A549 (cell line): ENCODE data around the gene CDK9. TPM values are rescaled to one million over a fixed set of nuclear protein-coding genes. Genes with fewer than 3 reads are reported as not detected.
A peak's percentile ranks its signal among the peaks of the same experiment; 100 is the strongest.
"Not testable (repeated sequence)": the region's sequence is repeated elsewhere in the genome, so short reads cannot be mapped to it uniquely, and the experiment has no call there.

Experiments
- ATAC-seq, 2 experiments: fragments of 200-7000 bp in 1 of 2; fragments of >200 bp in 1 of 2; cut with Nextera tagmentation in 1 of 2; cut with Tn5 transposase in 1 of 2; 3 replicates each; pipeline versions ENCODE4 v1.8.0 to v1.9.1; 2018 to 2020; ENCODE audit warnings: mild to moderate bottlenecking in 1 of 2, moderate library complexity in 1 of 2
- CTCF ChIA-PET: fragments of 300-600 bp; sonication (Branson Sonifier 250); formaldehyde crosslinking; extraction: SDS; loops from one replicate; lab custom pipeline; 2021; ENCODE audit warnings: antibody characterized with exemption, inconsistent platforms; lab: Yijun Ruan, JAX
- POLR2A ChIA-PET: fragments of 350-600 bp; formaldehyde crosslinking; extraction: SDS; loops from one replicate; lab custom pipeline; 2021; ENCODE audit warnings: antibody characterized with exemption, inconsistent platforms; lab: Yijun Ruan, JAX
- DNase-seq, 2 experiments: peaks; one replicate each; pipeline versions ENCODE4 v3.0.0 to v3.0.0-alpha.2; 2011 to 2016; ENCODE audit warnings: low read depth in 1 of 2, low spot score in 1 of 2
- FAIRE-seq: peaks from 2 replicates; lab custom pipeline; 2011; peaks lifted over from hg19 to GRCh38; lab: Jason Lieb, UNC
- H3K27ac ChIP-seq, 2 experiments: fragments of >200 bp; sonication (Bioruptor Twin); formaldehyde crosslinking; 3 replicates each; pipeline ENCODE4 v1.5.1; 2016 to 2017
- H3K4me1 ChIP-seq: fragments of >200 bp; sonication (Bioruptor Twin); formaldehyde crosslinking; 3 replicates; pipeline ENCODE4 v1.6.1; 2016
- H3K4me2 ChIP-seq: fragments of >200 bp; sonication (Bioruptor Twin); formaldehyde crosslinking; 3 replicates; pipeline ENCODE4 v1.6.1; 2016
- H3K4me3 ChIP-seq: fragments of >200 bp; sonication (Bioruptor Twin); formaldehyde crosslinking; 3 replicates; pipeline ENCODE4 v1.5.1; 2016
- H3K9me3 ChIP-seq: fragments of >200 bp; sonication (Bioruptor Twin); formaldehyde crosslinking; 3 replicates; pipeline ENCODE4 v1.6.1; 2016
- CBX8 ChIP-seq: fragments of 200-600 bp; sonication (generic); IDR thresholded peaks from 2 replicates; pipeline ENCODE4 v1.6.1; 2016
- CHD2 ChIP-seq: fragments of 150-350 bp; IDR thresholded peaks from 2 replicates; pipeline ENCODE4 v1.6.1; 2014; ENCODE audit warnings: low read length; ENCODE audit not compliant: partially characterized antibody
- EHMT2 ChIP-seq: fragments of 200-600 bp; sonication (generic); IDR thresholded peaks from 2 replicates; pipeline ENCODE4 v1.6.1; 2016; ENCODE audit warnings: antibody characterized with exemption, low read depth, mild to moderate bottlenecking, moderate library complexity
- FOSL2 ChIP-seq, 2 experiments: fragments of 450-650 bp in 1 of 2; fragments of >200 bp in 1 of 2; sonication (Bioruptor Twin) in 1 of 2; formaldehyde crosslinking; IDR thresholded peaks; 2 replicates each; pipeline versions ENCODE4 v1.5.0 to v1.6.1; 2016 to 2020; ENCODE audit warnings: mild to moderate bottlenecking in 1 of 2, moderate library complexity in 1 of 2
- HOXA7 ChIP-seq: fragments of 250-450 bp; sonication (Bioruptor Pico); IDR thresholded peaks from 2 replicates; pipeline ENCODE4 v1.5.0; 2020; ENCODE audit warnings: mild to moderate bottlenecking, moderate library complexity
- JUN ChIP-seq, 2 experiments: fragments of >200 bp; sonication (Bioruptor Twin); formaldehyde crosslinking; IDR thresholded peaks; 2 replicates in 1 of 2; 3 replicates in 1 of 2; pipeline ENCODE4 v1.6.1; 2016 to 2017
- MAZ ChIP-seq: fragments of 150-350 bp; IDR thresholded peaks from 2 replicates; pipeline ENCODE4 v1.6.1; 2014; ENCODE audit warnings: antibody characterized with exemption, low read depth, low read length, borderline replicate concordance
- NR3C1 ChIP-seq: fragments of >200 bp; sonication (Bioruptor Twin); formaldehyde crosslinking; IDR thresholded peaks from 3 replicates; pipeline ENCODE4 v1.6.1; 2017
- PHF8 ChIP-seq: fragments of 200-600 bp; sonication (generic); IDR thresholded peaks from 2 replicates; pipeline ENCODE4 v1.6.1; 2016; ENCODE audit warnings: low read depth, mild to moderate bottlenecking, antibody characterized with exemption, moderate library complexity, borderline replicate concordance
- POLR2AphosphoS2 ChIP-seq: conservative IDR thresholded peaks from 2 replicates; pipeline ENCODE4 v1.6.1; 2012; ENCODE audit warnings: low read length, improper control_type of control experiment, inconsistent platforms
- RFX5 ChIP-seq: fragments of 450-650 bp; IDR thresholded peaks from 2 replicates; pipeline ENCODE4 v1.7.1; 2014; ENCODE audit warnings: antibody characterized with exemption, mild to moderate bottlenecking, moderate library complexity
- RNF2 ChIP-seq: fragments of 200-600 bp; sonication (generic); IDR thresholded peaks from 2 replicates; pipeline ENCODE4 v1.6.1; 2016; ENCODE audit warnings: low read depth, mild to moderate bottlenecking, antibody characterized with exemption, moderate library complexity, borderline replicate concordance
- ZC3H11A ChIP-seq: fragments of 450-650 bp; IDR thresholded peaks from 2 replicates; pipeline ENCODE4 v1.6.1; 2014; ENCODE audit warnings: antibody characterized with exemption, mild to moderate bottlenecking
- ZFP36 ChIP-seq: fragments of 450-650 bp; IDR thresholded peaks from 2 replicates; pipeline ENCODE4 v1.6.1; 2014; ENCODE audit warnings: borderline replicate concordance; ENCODE audit not compliant: partially characterized antibody
- ZSCAN20 ChIP-seq: fragments of 250-450 bp; sonication (Bioruptor Pico); IDR thresholded peaks from 2 replicates; pipeline ENCODE4 v1.8.0; 2022; ENCODE audit warnings: mild to moderate bottlenecking, moderate library complexity
- WGBS: methylation state at CpG from one replicate; pipeline ENCODE4 v1.1.6; 2017; ENCODE audit errors: missing lambda C conversion rate; 5-methylcytosine and 5-hydroxymethylcytosine counted together
- polyA plus RNA-seq, 4 experiments: library from polyadenylated mRNA; depleted of rRNA in 3 of 4; stranded (reverse); fragments of >200 nt; fragmentation: RNase III in 1 of 4; extraction: RNeasy Plus Mini Kit Qiagen cat#74134 plus additional on column Dnase treatment in 1 of 4; gene quantifications; 2 replicates in 3 of 4; 3 replicates in 1 of 4; pipeline ENCODE4 v1.2.3, GENCODE V29; 2011 to 2017
- TF ChIP-seq, protein P1 (sequence below): fragments of >200 bp; sonication (Bioruptor Twin); formaldehyde crosslinking; IDR thresholded peaks from 2 replicates; pipeline ENCODE4 v1.6.1; 2016

Gene CDK9
- polyA plus RNA-seq, 2 of the 4 experiments (the other 2 are of a cell fraction) = 43.8 to 45.7 TPM

DNA sequence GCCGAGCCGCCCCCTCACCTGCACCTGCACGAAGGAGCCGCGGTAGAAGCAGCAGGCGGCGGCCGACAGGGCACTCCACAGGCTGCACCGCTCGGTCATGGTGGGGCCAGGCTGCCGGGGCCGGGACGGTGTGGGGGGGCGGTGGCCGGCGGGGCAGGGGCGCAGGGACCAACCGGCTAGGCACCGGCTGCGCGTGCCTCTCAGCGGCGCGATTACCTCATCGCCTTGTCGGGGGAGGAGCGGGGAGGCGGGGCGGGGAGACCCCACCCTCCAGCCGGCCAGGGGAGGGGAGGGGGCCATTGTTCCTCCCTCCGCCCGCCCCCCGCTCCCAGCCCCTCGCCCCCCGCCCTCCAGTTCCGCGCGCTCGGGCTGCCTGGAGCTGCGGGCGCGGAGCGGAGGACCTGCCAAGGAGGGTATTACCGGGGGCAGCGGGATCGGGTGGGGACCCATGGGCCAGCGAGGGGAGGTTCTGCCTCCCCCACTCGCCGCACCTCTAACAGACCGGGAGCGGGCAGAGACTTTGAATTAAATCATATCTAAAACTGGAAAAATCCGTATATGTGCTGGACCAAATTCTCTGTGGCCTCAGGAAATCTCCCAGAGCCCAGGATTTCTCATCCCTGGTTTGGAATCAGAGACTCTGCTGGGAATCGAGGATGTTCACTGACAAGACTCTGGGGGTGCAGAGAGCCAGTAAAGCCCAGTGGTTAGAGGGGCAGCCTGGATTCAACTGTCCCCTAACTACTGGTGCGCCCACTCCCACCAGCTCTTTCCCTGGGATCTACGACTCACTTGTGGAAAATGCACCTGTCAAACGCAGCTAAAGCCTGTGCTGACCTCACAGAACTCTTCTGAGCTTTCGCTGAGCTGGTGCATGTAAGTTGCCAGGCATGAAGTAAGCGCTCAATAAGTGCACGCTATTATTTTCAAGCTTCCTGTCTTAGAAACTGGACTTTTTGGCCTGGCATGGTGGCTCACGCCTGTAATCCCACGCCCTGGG, 30.5 kb upstream of the CDK9 start:
- CTCF ChIA-PET = interaction anchor here (0.9 to 3.2 kb wide), 6 partner anchors 9 to 114 kb away, joined by 3 to 13 read pairs (median 7); partner anchors contain the start of gene TOR2A
- TF ChIP-seq POLR2AphosphoS2 = no peak
- TF ChIP-seq, all 56 proteins: peak for 0
- POLR2A ChIA-PET = no interaction called here
- Histone ChIP-seq H3K27ac (peak overlapping the region in 1 of 2 experiments; percentile 54; a peak in 2 of 6 replicates), H3K4me2 (peak overlapping the region; percentile 99), H3K4me3 (peak overlapping the region; percentile 45), H3K4me1 (peaks cover 14% of the 10 kb centered on the region), H3K9me3 (no peaks in the 10 kb centered on the region)
- FAIRE-seq (no peak), DNase-seq (no peak), ATAC-seq (peak; percentile 4 to 12; a peak in 1 of 6 replicates)
- 40% methylated on average over 17 of the region's 61 CpGs for WGBS

DNA sequence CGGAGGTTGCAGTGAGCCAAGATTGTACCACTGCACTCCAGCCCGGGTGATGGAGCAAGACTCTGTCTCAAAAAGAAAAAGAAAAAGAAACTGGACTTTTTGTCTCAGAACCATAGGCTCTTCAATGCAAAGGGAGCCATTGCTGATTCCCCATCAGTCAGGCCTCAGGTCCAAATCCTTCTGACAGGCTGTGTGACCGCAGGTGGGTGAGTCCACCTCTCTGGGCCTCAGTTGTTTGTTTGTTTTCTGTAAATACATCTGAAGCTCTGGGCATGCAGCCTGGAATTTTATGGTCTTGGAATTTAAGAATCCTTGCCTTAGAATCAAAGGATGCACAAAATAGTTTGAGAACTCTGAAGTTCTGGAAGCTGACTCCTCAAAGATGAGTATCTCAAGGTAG, 29.6 kb upstream of the CDK9 start:
- TF ChIP-seq NR3C1 (no peak), ZC3H11A (no peak), ZFP36 (peak; percentile 13), HOXA7 (CRISPR knock-in tag) (no peak), ZSCAN20 (CRISPR knock-in tag) (no peak)
- Histone ChIP-seq H3K4me1 (peaks cover 14% of the 10 kb centered on the region), H3K4me2 (no peak overlapping the region), H3K27ac (no peak overlapping the region), H3K4me3 (no peak overlapping the region), H3K9me3 (no peaks in the 10 kb centered on the region)
- ATAC-seq = no peak
- POLR2A ChIA-PET = interaction anchor here (0.6 to 0.7 kb wide), 2 partner anchors 37 to 52 kb away, joined by 3 to 4 read pairs; no protein-coding TSS in a partner anchor
- no peak for DNase-seq
- no peak for FAIRE-seq
- CTCF ChIA-PET = interaction anchor here (0.7 to 3.4 kb wide), 7 partner anchors 9 to 114 kb away, joined by 3 to 16 read pairs (median 11); partner anchors contain the start of gene TOR2A
- WGBS = 87% methylated on average over 3 of the region's 3 CpGs

DNA sequence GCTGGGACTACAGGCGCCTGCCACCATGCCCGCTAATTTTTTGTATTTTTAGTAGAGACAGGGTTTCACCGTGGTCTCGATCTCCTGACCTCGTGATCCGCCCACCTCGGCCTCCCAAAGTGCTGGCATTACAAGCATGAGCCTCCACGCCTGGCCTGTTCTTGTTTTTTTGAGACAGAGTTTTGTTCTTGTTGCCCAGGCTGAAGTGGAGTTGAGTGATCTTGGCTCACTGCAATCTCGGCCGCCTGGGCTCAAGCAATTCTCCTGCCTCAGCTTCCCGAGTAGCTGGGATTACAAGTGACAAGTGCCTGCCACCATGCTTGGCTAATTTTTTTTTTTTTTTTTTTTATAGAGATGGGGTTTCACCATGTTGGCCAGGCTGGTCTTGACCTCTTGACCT, 29.1 kb upstream of the CDK9 start:
- H3K9me3 ChIP-seq, H3K4me3 ChIP-seq, DNase-seq, H3K4me2 ChIP-seq, FAIRE-seq, ATAC-seq, H3K27ac ChIP-seq: not testable (repeated sequence)
- 59% methylated on average over 11 of the region's 11 CpGs for WGBS
- ChIA-PET POLR2A (interaction anchor here (0.6 to 0.7 kb wide), 3 partner anchors 22 to 53 kb away, joined by 3 to 4 read pairs (median 3); no protein-coding TSS in a partner anchor), CTCF (interaction anchor here (0.7 to 3.4 kb wide), 4 partner anchors 12 to 113 kb away, joined by 4 to 16 read pairs (median 12); partner anchors contain the start of gene TOR2A)
- peaks cover 14% of the 10 kb centered on the region for H3K4me1 ChIP-seq

DNA sequence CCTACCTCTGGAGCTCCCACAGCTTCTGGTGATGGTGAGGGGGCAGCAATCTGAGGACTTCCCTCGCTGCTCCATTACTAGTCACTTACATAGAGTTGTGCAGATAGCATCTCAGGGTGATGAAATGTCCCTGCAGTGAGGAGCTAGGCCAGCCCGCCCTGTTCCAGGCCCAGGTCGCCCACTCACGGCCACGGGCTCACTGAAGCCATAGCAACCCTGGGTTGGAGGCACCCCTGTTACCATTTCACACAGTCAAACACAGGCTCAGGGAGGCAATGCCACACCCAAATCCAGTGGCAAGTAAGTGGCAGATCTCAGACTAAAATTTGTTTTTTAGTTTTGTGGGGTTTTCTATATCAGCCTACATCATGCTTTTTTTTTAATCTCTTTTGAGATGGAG, 27.0 kb upstream of the CDK9 start:
- DNase-seq = no peak
- Histone ChIP-seq H3K27ac (no peak overlapping the region), H3K4me3 (no peak overlapping the region), H3K9me3 (no peaks in the 10 kb centered on the region), H3K4me2 (no peak overlapping the region), H3K4me1 (peaks cover 14% of the 10 kb centered on the region)
- TF ChIP-seq MAZ (no peak), ZFP36 (no peak), FOSL2 (IDR thresholded peaks at IDR 0.05) (no peak), FOSL2 (CRISPR knock-in tag; IDR thresholded peaks at IDR 0.05) (no peak), EHMT2 (no peak), CHD2 (no peak), RFX5 (no peak), PHF8 (no peak), CBX8 (no peak), RNF2 (no peak), JUN (IDR thresholded peaks at IDR 0.05) (no peak)
- TF ChIP-seq, protein P1, sequence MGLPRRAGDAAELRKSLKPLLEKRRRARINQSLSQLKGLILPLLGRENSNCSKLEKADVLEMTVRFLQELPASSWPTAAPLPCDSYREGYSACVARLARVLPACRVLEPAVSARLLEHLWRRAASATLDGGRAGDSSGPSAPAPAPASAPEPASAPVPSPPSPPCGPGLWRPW = no peak
- ChIA-PET CTCF (interaction anchor here (1.9 to 3.4 kb wide), 2 partner anchors 24 to 26 kb away, joined by 4 to 16 read pairs; partner anchors contain the start of gene TOR2A), POLR2A (interaction anchor here (0.6 kb wide), 1 partner anchor 13 kb away, joined by 5 read pairs; no protein-coding TSS in a partner anchor)
- no peak for FAIRE-seq
- no peak for ATAC-seq
- 67% methylated on average over 5 of the region's 5 CpGs for WGBS
